Duodenal mucosa (tissue), 2 donors: Measurements from ENCODE around the gene TTLL10.
A peak's percentile ranks its signal among the peaks of the same experiment; 100 is the strongest.

Source experiments
- H3K27ac ChIP-seq: one replicate; pipeline ENCODE4 v1.7.0; 2013; ENCODE audit warnings: low read depth, low read length
- H3K27me3 ChIP-seq, 2 donors: one replicate each; pipeline ENCODE4 v1.7.0; 2013; ENCODE audit warnings: low read length in 2 of 2, control low read depth in 1 of 2; ENCODE audit not compliant: insufficient read depth in 2 of 2, control insufficient read depth in 1 of 2
- H3K36me3 ChIP-seq, 2 donors: one replicate each; pipeline ENCODE4 v1.7.0; 2013; ENCODE audit warnings: low read length in 2 of 2, control low read depth in 1 of 2; ENCODE audit not compliant: insufficient read depth in 2 of 2, control insufficient read depth in 1 of 2
- H3K4me1 ChIP-seq, 2 donors: one replicate each; pipeline ENCODE4 v1.7.0; 2013; ENCODE audit warnings: low read length in 2 of 2, control low read depth in 1 of 2; ENCODE audit not compliant: insufficient read depth in 2 of 2, control insufficient read depth in 1 of 2
- H3K4me3 ChIP-seq, 2 donors: one replicate each; pipeline ENCODE4 v1.7.0; 2013; ENCODE audit warnings: low read length in 2 of 2, low read depth in 1 of 2
- H3K9ac ChIP-seq, 2 donors: one replicate each; pipeline ENCODE4 v1.7.0; 2013; ENCODE audit warnings: low read length in 2 of 2, low read depth in 1 of 2
- H3K9me3 ChIP-seq, 2 donors: one replicate each; pipeline ENCODE4 v1.7.0; 2013; ENCODE audit warnings: low read length in 2 of 2, control low read depth in 1 of 2; ENCODE audit not compliant: control insufficient read depth in 1 of 2

The TTLL10 gene

GRCh38 chr1:1206376-1206965, 32.8 kb downstream of the TTLL10 start, which contains the start of gene TNFRSF18:
TSS of gene TNFRSF18 (minus strand) at chr1:1206592. CDS start at chr1:1206571, 21 bp downstream.
- Histone ChIP-seq H3K4me1 (peaks cover 11 to 14% of the 10 kb centered on the region in 2 donors), H3K27me3 (peaks cover 20 to 30% of the 10 kb centered on the region in 2 donors), H3K9me3 (no peaks in the 10 kb centered on the region), H3K27ac (no peak within 1 kb of the TSS), H3K9ac (peak within 1 kb of the TSS; percentile 39 to 43), H3K4me3 (peak within 1 kb of the TSS; percentile 29 to 50), H3K36me3 (no peaks in the 10 kb centered on the region)

GRCh38 chr1:1206966-1207531, 33.4 kb downstream of the TTLL10 start:
- Histone ChIP-seq H3K36me3 (no peaks in the 10 kb centered on the region), H3K27me3 (peaks cover 20 to 30% of the 10 kb centered on the region in 2 donors), H3K4me3 (peak overlapping the region in 1 of 2 donors; percentile 29), H3K27ac (no peak overlapping the region), H3K9ac (no peak overlapping the region), H3K9me3 (no peaks in the 10 kb centered on the region), H3K4me1 (peaks cover 11 to 14% of the 10 kb centered on the region in 2 donors)

DNA sequence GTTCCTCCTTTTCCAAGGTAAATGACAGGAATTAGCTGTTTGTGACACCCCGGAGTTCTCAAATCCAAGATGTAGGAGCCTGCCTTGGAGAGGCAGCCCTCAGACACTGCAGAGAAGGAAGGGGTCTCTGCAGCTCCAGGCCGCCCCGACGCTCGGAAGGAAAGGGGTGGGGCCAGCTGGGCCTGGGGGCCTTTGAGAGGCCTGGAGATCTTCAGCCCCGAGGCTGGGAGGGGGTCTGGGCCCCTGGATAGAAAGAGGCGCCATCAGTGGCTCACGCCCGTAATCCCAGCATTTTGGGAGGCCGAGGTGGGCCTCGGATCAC, 33.9 kb downstream of the TTLL10 start:
- Histone ChIP-seq H3K4me1 (peaks cover 11 to 14% of the 10 kb centered on the region in 2 donors), H3K4me3 (no peak overlapping the region), H3K36me3 (no peaks in the 10 kb centered on the region), H3K9me3 (no peaks in the 10 kb centered on the region), H3K9ac (no peak overlapping the region), H3K27ac (no peak overlapping the region), H3K27me3 (peaks cover 20 to 30% of the 10 kb centered on the region in 2 donors)

GRCh38 chr1:1208713-1209433, 35.2 kb downstream of the TTLL10 start:
- H3K27ac ChIP-seq: no peak overlapping the region
- H3K27me3 ChIP-seq: peaks cover 20 to 29% of the 10 kb centered on the region in 2 donors
- H3K9ac ChIP-seq: peak overlapping the region in 1 of 2 donors; percentile 25
- H3K4me1 ChIP-seq: peaks cover 15 to 19% of the 10 kb centered on the region in 2 donors
- H3K36me3 ChIP-seq: no peaks in the 10 kb centered on the region
- H3K4me3 ChIP-seq: peak overlapping the region in 1 of 2 donors; percentile 40
- H3K9me3 ChIP-seq: no peaks in the 10 kb centered on the region

DNA sequence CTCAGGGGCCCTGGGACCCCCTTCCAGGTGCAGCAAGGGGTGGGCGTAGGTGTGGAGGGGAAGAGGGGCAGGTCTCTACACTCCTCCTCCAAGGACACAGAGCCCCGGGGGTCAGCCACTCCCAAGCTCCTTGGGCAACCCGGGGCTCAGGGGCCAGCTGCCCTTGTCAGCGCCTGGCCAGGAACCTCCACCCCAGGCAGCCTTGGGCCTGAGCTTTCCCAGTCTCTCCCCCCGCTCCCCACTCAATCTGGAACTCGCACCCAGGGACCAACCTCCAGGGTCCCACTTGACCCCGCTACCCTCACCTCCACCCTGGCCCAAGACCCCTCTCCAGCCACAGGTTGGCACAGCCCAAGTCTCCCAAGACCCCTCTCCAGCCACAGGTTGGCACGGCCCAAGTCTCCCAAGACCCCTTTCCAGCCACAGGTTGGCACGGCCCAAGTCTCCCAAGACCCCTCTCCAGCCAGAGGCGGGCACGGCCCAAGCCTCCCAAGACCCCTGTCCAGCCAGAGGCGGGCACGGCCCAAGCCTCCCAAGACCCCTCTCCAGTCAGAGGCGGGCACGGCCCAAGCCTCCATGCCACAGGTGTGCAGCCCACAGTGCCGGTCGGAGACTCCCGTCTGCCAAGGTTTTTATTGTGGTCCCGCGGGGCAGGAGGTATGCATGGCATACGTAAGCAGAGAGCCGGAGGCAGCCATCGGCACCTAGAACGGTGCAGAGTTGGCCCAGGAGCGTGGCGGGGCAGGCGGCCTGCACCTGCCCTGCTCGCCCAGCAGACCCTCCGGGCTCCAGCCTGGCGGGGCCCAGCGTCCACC, 37.3 kb downstream of the TTLL10 start:
- H3K4me3 ChIP-seq: no peak overlapping the region
- H3K9me3 ChIP-seq: no peaks in the 10 kb centered on the region
- peaks cover 15 to 19% of the 10 kb centered on the region in 2 donors for H3K27me3 ChIP-seq
- peaks cover 0 to 4% of the 10 kb centered on the region in 2 donors for H3K36me3 ChIP-seq
- H3K4me1 ChIP-seq: peaks cover 19 to 27% of the 10 kb centered on the region in 2 donors
- no peak overlapping the region for H3K27ac ChIP-seq
- H3K9ac ChIP-seq: no peak overlapping the region

- H3K4me1 ChIP-seq: peaks cover 19 to 20% of the 10 kb centered on the region in 2 donors
- H3K9me3 ChIP-seq: no peaks in the 10 kb centered on the region
- H3K9ac ChIP-seq: no peak overlapping the region
- peaks cover 6 to 11% of the 10 kb centered on the region in 2 donors for H3K27me3 ChIP-seq
- no peak overlapping the region for H3K27ac ChIP-seq
- no peak overlapping the region for H3K4me3 ChIP-seq
- peaks cover 0 to 12% of the 10 kb centered on the region in 2 donors for H3K36me3 ChIP-seq
These were observed 38.1 kb downstream of the TTLL10 start for GRCh38 chr1:1211541-1212441.

GRCh38 chr1:1212780-1213344, 39.2 kb downstream of the TTLL10 start:
- Histone ChIP-seq H3K4me1 (peaks cover 12 to 20% of the 10 kb centered on the region in 2 donors), H3K27me3 (peaks cover 0 to 3% of the 10 kb centered on the region in 2 donors), H3K4me3 (peak overlapping the region; percentile 35 to 40), H3K9ac (no peak overlapping the region), H3K9me3 (no peaks in the 10 kb centered on the region), H3K36me3 (peaks cover 3 to 20% of the 10 kb centered on the region in 2 donors), H3K27ac (no peak overlapping the region)

DNA sequence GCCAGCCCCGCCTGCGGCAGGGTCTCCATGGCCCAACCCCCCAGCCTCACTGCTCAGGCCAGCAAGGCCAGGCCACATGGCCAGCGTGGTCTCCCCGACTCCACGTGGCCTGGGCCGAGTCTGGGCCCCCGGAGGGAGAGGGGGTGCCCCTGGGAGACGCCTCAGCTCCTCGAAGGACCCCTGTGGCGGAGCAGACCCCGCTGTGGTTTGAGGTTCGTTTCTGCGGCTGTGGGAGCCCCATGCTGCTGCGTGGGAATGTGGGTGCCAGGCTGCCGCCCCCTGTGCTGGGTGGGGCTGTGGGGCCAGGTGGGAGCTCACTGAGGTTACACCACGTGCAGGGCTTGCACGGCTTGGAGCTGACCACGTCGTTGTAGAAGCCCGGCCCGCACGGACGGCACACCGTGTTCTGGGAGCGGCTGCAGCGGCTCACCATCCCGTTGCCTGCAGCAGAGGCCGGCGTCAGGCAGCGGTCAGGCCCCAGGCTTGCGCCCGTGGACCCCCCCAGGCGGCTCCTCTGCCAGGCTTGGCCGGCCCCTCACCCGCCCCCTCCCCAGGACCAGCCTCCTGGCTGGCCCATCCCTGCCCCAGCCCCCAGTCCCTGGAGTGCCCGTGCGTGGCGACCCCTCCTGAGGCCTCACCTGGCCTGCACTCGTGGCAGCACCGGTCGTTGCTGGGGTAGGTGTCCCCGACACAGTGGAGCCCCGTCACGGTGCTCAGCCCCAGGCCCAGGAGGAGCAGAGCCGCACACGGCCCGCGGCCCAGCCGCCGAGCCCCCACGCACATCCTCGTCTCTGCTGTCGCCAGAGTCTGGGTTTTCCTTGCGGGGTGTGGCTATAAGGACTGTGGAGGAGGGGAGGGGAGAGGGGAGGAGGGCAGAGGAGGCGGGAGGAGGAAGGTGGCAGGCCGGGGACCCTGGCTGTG, 39.9 kb downstream of the TTLL10 start, which contains the start of gene TNFRSF4:
Gene TNFRSF4, minus strand, starts transcription at position 809 of the 921 bp plus-strand sequence. Its CDS starts 26 bp downstream, at position 783.
- Histone ChIP-seq H3K9ac (no peak within 1 kb of the TSS), H3K27me3 (no peaks in the 10 kb centered on the region), H3K4me1 (peaks cover 8 to 15% of the 10 kb centered on the region in 2 donors), H3K4me3 (peak within 1 kb of the TSS; percentile 35 to 40), H3K9me3 (no peaks in the 10 kb centered on the region), H3K36me3 (peaks cover 3 to 28% of the 10 kb centered on the region in 2 donors), H3K27ac (no peak within 1 kb of the TSS)
